ENCODE measurements around the gene SYNPR.

DNA sequence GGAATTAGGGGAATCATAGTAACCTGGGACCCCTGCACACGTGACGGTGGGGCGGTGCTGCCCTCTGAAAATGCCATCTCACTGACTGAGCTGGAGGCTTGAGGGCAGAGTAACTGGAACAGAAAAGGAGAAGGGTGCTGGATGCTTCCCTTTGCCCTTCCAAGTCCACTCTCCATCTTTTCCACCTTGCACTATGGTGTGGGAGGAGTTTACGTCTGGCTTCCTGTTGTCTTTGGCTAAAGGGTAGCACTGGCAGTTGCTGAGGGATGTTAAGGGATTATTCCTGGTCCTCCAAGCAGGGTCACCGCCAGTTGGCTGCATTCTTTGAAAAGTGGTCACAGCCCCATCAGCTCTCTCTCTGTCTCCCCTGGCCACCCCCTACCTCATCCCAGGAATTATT is 245.0 kb downstream of the SYNPR start:
- TF ChIP-seq, protein P1, sequence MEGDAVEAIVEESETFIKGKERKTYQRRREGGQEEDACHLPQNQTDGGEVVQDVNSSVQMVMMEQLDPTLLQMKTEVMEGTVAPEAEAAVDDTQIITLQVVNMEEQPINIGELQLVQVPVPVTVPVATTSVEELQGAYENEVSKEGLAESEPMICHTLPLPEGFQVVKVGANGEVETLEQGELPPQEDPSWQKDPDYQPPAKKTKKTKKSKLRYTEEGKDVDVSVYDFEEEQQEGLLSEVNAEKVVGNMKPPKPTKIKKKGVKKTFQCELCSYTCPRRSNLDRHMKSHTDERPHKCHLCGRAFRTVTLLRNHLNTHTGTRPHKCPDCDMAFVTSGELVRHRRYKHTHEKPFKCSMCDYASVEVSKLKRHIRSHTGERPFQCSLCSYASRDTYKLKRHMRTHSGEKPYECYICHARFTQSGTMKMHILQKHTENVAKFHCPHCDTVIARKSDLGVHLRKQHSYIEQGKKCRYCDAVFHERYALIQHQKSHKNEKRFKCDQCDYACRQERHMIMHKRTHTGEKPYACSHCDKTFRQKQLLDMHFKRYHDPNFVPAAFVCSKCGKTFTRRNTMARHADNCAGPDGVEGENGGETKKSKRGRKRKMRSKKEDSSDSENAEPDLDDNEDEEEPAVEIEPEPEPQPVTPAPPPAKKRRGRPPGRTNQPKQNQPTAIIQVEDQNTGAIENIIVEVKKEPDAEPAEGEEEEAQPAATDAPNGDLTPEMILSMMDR (conservative IDR thresholded peaks at IDR 0.05 in 1 of 2, IDR thresholded peaks at IDR 0.05 in 1 of 2; ENCODE audit: extremely low read depth in 1 of 2, insufficient read depth in 1 of 2, low read depth in 1 of 2, low read length in 2 of 2) = no peak
- no peak for TF ChIP-seq EZH2 (IDR thresholded peaks at IDR 0.05; ENCODE audit: borderline replicate concordance, low read length)

Measured in mammary epithelial cell (primary cell).